ENCODE data around the gene LYZL1. TPM values are rescaled to one million over a fixed set of nuclear protein-coding genes. Genes with fewer than 3 reads are reported as not detected.
"Not testable (repeated sequence)": the region's sequence is repeated elsewhere in the genome, so short reads cannot be mapped to it uniquely, and the experiment has no call there.

The LYZL1 gene
- total RNA-seq, 4 donors from 2014 or later = not detected

DNA sequence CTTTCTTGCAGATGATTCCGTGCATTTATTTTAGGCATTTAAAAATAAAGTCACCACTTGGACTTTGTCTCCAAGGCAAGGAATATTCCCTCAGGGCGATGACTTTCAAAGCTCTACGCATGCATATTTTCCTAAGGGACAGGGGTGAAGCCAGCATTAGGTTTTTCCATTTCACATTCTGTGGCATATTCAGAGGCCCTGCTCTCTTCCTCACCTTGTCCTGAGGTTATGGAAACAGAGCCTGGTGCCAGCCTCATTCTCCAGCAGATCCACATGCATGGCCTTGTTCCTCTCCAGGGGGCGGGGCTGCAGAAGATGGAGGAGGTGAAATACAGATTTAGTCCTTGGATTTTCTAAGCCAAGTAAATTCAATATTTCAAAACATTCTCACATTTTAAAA is 11.6 kb upstream of the LYZL1 start:
- Histone ChIP-seq H3K27me3 (no peaks in the 10 kb centered on the region), H3K27ac (no peak overlapping the region), H3K4me3 (no peak overlapping the region), H3K36me3 (no peaks in the 10 kb centered on the region), H3K9me3 (no peaks in the 10 kb centered on the region), H3K4me1 (no peaks in the 10 kb centered on the region)
- DNase-seq = no peak
- TF ChIP-seq, protein P1, sequence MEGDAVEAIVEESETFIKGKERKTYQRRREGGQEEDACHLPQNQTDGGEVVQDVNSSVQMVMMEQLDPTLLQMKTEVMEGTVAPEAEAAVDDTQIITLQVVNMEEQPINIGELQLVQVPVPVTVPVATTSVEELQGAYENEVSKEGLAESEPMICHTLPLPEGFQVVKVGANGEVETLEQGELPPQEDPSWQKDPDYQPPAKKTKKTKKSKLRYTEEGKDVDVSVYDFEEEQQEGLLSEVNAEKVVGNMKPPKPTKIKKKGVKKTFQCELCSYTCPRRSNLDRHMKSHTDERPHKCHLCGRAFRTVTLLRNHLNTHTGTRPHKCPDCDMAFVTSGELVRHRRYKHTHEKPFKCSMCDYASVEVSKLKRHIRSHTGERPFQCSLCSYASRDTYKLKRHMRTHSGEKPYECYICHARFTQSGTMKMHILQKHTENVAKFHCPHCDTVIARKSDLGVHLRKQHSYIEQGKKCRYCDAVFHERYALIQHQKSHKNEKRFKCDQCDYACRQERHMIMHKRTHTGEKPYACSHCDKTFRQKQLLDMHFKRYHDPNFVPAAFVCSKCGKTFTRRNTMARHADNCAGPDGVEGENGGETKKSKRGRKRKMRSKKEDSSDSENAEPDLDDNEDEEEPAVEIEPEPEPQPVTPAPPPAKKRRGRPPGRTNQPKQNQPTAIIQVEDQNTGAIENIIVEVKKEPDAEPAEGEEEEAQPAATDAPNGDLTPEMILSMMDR (IDR thresholded peaks at IDR 0.05) = no peak
- TF ChIP-seq POLR2A (IDR thresholded peaks at IDR 0.05) = no peak
- intact Hi-C loops (cut with DNase I; ENCODE audit: low total_unique reads) = no loop called here

- no peak for TF ChIP-seq POLR2A (IDR thresholded peaks at IDR 0.05)
- TF ChIP-seq, protein P1 (IDR thresholded peaks at IDR 0.05) = no peak
- Histone ChIP-seq H3K4me1 (no peaks in the 10 kb centered on the region), H3K27ac (no peak overlapping the region), H3K27me3 (no peaks in the 10 kb centered on the region), H3K36me3 (no peaks in the 10 kb centered on the region), H3K4me3 (no peak overlapping the region), H3K9me3 (no peaks in the 10 kb centered on the region)
- no peak for DNase-seq
- intact Hi-C loops (cut with DNase I; ENCODE audit: low total_unique reads) = no loop called here
Measured at GRCh38 chr10:29279779-29280487, 8.9 kb upstream of the LYZL1 start.

DNA sequence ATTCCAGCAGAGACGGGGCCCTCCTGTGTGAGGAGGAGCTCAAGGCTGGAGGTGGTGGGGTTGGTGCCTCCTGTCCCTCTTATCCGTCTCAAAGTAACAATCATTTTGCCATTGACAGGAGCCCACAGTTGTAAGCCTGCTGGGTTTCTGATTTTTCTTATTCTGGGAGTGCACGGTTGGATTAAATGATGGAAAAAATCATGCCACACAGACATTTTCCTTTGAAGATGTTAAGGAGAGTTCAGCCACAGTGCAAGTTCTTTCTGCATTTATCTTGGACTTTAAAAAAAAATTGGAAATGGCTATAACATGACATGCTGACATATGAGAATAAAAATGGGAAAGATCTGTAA is 8.4 kb upstream of the LYZL1 start:
- Histone ChIP-seq H3K27me3 (no peaks in the 10 kb centered on the region), H3K4me1 (no peaks in the 10 kb centered on the region), H3K9me3 (no peaks in the 10 kb centered on the region), H3K36me3 (no peaks in the 10 kb centered on the region), H3K27ac (no peak overlapping the region), H3K4me3 (no peak overlapping the region)
- TF ChIP-seq POLR2A (IDR thresholded peaks at IDR 0.05) = no peak
- TF ChIP-seq, protein P1 (IDR thresholded peaks at IDR 0.05) = no peak
- intact Hi-C loops (cut with DNase I; ENCODE audit: low total_unique reads) = no loop called here
- DNase-seq = no peak

GRCh38 chr10:29285624-29286051 is 3.2 kb upstream of the LYZL1 start:
- Histone ChIP-seq H3K36me3 (no peaks in the 10 kb centered on the region), H3K4me1 (no peaks in the 10 kb centered on the region), H3K4me3 (no peak overlapping the region), H3K9me3 (no peaks in the 10 kb centered on the region), H3K27ac (no peak overlapping the region), H3K27me3 (no peaks in the 10 kb centered on the region)
- no peak for TF ChIP-seq POLR2A (IDR thresholded peaks at IDR 0.05)
- TF ChIP-seq, protein P1 (IDR thresholded peaks at IDR 0.05) = no peak
- intact Hi-C loops (cut with DNase I; ENCODE audit: low total_unique reads) = no loop called here
- no peak for DNase-seq

- Histone ChIP-seq H3K27me3 (no peaks in the 10 kb centered on the region), H3K4me1 (no peaks in the 10 kb centered on the region), H3K9me3 (no peaks in the 10 kb centered on the region), H3K27ac (no peak overlapping the region), H3K4me3 (no peak overlapping the region), H3K36me3 (no peaks in the 10 kb centered on the region)
- TF ChIP-seq POLR2A (IDR thresholded peaks at IDR 0.05) = no peak
- TF ChIP-seq, protein P1 (IDR thresholded peaks at IDR 0.05) = no peak
- intact Hi-C loops (cut with DNase I; ENCODE audit: low total_unique reads) = no loop called here
- no peak for DNase-seq
Measured at GRCh38 chr10:29287635-29288034, 1.2 kb upstream of the LYZL1 start.

GRCh38 chr10:29291561-29291960 is 2.7 kb downstream of the LYZL1 start:
- H3K4me1 ChIP-seq; DNase-seq; H3K27me3 ChIP-seq; H3K9me3 ChIP-seq; intact Hi-C loops (cut with DNase I; ENCODE audit: low total_unique reads); H3K27ac ChIP-seq; H3K4me3 ChIP-seq; H3K36me3 ChIP-seq: not testable (repeated sequence)

- H3K27me3 ChIP-seq; DNase-seq; H3K4me3 ChIP-seq; H3K36me3 ChIP-seq; H3K4me1 ChIP-seq; H3K27ac ChIP-seq; H3K9me3 ChIP-seq; intact Hi-C loops (cut with DNase I; ENCODE audit: low total_unique reads): not testable (repeated sequence)
Measured at GRCh38 chr10:29292406-29292805, 3.5 kb downstream of the LYZL1 start.

All from uterus (tissue), 4 donors.